Measurements from ENCODE around the gene GPATCH2.

Gene GPATCH2

GRCh38 chr1:217577336-217577735, 53.6 kb downstream of the GPATCH2 start:
- no peak for DNase-seq

GRCh38 chr1:217574265-217574949, 56.5 kb downstream of the GPATCH2 start:
- no peak for DNase-seq

GRCh38 chr1:217569021-217569420, 61.9 kb downstream of the GPATCH2 start:
- DNase-seq, result no peak

GRCh38 chr1:217568200-217568599, 62.7 kb downstream of the GPATCH2 start:
- no peak for DNase-seq

GRCh38 chr1:217564833-217565232, 66.1 kb downstream of the GPATCH2 start:
- DNase-seq, result no peak

- DNase-seq, result no peak
Observed at GRCh38 chr1:217564207-217564606, 66.7 kb downstream of the GPATCH2 start.

GRCh38 chr1:217563179-217563578, 67.7 kb downstream of the GPATCH2 start:
- no peak for DNase-seq

GRCh38 chr1:217562229-217562878, 68.5 kb downstream of the GPATCH2 start:
- no peak for DNase-seq

GRCh38 chr1:217561446-217561845, 69.4 kb downstream of the GPATCH2 start:
- no peak for DNase-seq

GRCh38 chr1:217554849-217555248, 76.0 kb downstream of the GPATCH2 start:
- no peak for DNase-seq

- DNase-seq, result no peak
Observed at GRCh38 chr1:217553949-217554509, 76.9 kb downstream of the GPATCH2 start.

GRCh38 chr1:217552339-217552951, 78.4 kb downstream of the GPATCH2 start:
- no peak for DNase-seq

GRCh38 chr1:217542837-217543236, 88.1 kb downstream of the GPATCH2 start:
- no peak for DNase-seq

GRCh38 chr1:217542136-217542777, 88.6 kb downstream of the GPATCH2 start:
- DNase-seq, result no peak

- no peak for DNase-seq
Observed at GRCh38 chr1:217540321-217540720, 90.6 kb downstream of the GPATCH2 start.

- no peak for DNase-seq
Observed at GRCh38 chr1:217539510-217539909, 91.4 kb downstream of the GPATCH2 start.

GRCh38 chr1:217535601-217536377, 95.1 kb downstream of the GPATCH2 start:
- DNase-seq, result no peak

- no peak for DNase-seq
Observed at GRCh38 chr1:217534566-217534965, 96.3 kb downstream of the GPATCH2 start.

- DNase-seq, result no peak
Observed at GRCh38 chr1:217528271-217528670, 102.6 kb downstream of the GPATCH2 start.

GRCh38 chr1:217527151-217527550, 103.7 kb downstream of the GPATCH2 start:
- no peak for DNase-seq

GRCh38 chr1:217526636-217527035, 104.3 kb downstream of the GPATCH2 start:
- DNase-seq, result no peak

- DNase-seq, result no peak
Observed at GRCh38 chr1:217525773-217526490, 105.0 kb downstream of the GPATCH2 start.
